Mucosa of gallbladder (tissue), 1 donor: ENCODE results near the gene BARX1. TPM values are rescaled to one million over a fixed set of nuclear protein-coding genes. Genes with fewer than 3 reads are reported as not detected.
A peak's percentile ranks its signal among the peaks of the same experiment; 100 is the strongest.
"Not testable (repeated sequence)": the region's sequence is repeated elsewhere in the genome, so short reads cannot be mapped to it uniquely, and the experiment has no call there.

Source experiments
- DNase-seq: peaks from one replicate; pipeline ENCODE4 v3.0.0-alpha.2; 2020; ENCODE audit warnings: low spot score
- total RNA-seq: library from RNA; stranded (reverse); gene quantifications from one replicate; pipeline ENCODE4 v1.2.1, GENCODE V29; 2021
- donor health status: DM: no; HTN: no; CAD: no.

BARX1 gene
- total RNA-seq, 1 donor from 2014 or later, result 2.9 TPM

- DNase-seq, result no peak
Observed at GRCh38 chr9:93965830-93966577, 10.8 kb upstream of the BARX1 start.

- no peak for DNase-seq
Observed at GRCh38 chr9:93964685-93965084, 9.5 kb upstream of the BARX1 start.

GRCh38 chr9:93963969-93964368 is 8.8 kb upstream of the BARX1 start:
- no peak for DNase-seq

- not testable (repeated sequence) for DNase-seq
Observed at GRCh38 chr9:93963489-93963888, 8.3 kb upstream of the BARX1 start.

GRCh38 chr9:93962561-93963440 is 7.6 kb upstream of the BARX1 start:
- DNase-seq, result peak; percentile 83

GRCh38 chr9:93962017-93962416 is 6.9 kb upstream of the BARX1 start:
- DNase-seq, result no peak

- no peak for DNase-seq
Observed at GRCh38 chr9:93960971-93961841, 6.1 kb upstream of the BARX1 start.

GRCh38 chr9:93960221-93960970 is 5.2 kb upstream of the BARX1 start:
- DNase-seq, result no peak

GRCh38 chr9:93959739-93960154 is 4.6 kb upstream of the BARX1 start:
- DNase-seq, result no peak

- no peak for DNase-seq
Observed at GRCh38 chr9:93958819-93959682, 3.9 kb upstream of the BARX1 start.

- DNase-seq, result no peak
Observed at GRCh38 chr9:93958121-93958818, 3.1 kb upstream of the BARX1 start.

GRCh38 chr9:93955981-93956784 is 1.0 kb upstream of the BARX1 start:
- no peak for DNase-seq

- DNase-seq, result no peak
Observed at GRCh38 chr9:93954434-93955061, 607 bp downstream of the BARX1 start.

GRCh38 chr9:93953496-93954433 is 1.4 kb downstream of the BARX1 start:
- no peak for DNase-seq

GRCh38 chr9:93952784-93953495 is 2.2 kb downstream of the BARX1 start:
- no peak for DNase-seq

- DNase-seq, result no peak
Observed at GRCh38 chr9:93952119-93952783, 2.9 kb downstream of the BARX1 start.
